ENCODE measurements around the gene SLC2A9. TPM values are rescaled to one million over a fixed set of nuclear protein-coding genes. Genes with fewer than 3 reads are reported as not detected.

SLC2A9 gene
- total RNA-seq, 1 donor from 2014 or later, result 6.2 TPM

GRCh38 chr4:9976781-9977180 is 44.5 kb downstream of the SLC2A9 start:
- DNase-seq (ENCODE audit: low spot score in 2 of 2), result no peak
- Histone ChIP-seq H3K27ac (no peak overlapping the region), H3K36me3 (no peaks in the 10 kb centered on the region), H3K9me3 (peaks cover 0 to 4% of the 10 kb centered on the region in 2 donors), H3K27me3 (no peaks in the 10 kb centered on the region), H3K4me1 (no peaks in the 10 kb centered on the region), H3K4me3 (no peak overlapping the region)
- intact Hi-C loops (cut with DNase I), result no loop called here
- TF ChIP-seq, protein P1, sequence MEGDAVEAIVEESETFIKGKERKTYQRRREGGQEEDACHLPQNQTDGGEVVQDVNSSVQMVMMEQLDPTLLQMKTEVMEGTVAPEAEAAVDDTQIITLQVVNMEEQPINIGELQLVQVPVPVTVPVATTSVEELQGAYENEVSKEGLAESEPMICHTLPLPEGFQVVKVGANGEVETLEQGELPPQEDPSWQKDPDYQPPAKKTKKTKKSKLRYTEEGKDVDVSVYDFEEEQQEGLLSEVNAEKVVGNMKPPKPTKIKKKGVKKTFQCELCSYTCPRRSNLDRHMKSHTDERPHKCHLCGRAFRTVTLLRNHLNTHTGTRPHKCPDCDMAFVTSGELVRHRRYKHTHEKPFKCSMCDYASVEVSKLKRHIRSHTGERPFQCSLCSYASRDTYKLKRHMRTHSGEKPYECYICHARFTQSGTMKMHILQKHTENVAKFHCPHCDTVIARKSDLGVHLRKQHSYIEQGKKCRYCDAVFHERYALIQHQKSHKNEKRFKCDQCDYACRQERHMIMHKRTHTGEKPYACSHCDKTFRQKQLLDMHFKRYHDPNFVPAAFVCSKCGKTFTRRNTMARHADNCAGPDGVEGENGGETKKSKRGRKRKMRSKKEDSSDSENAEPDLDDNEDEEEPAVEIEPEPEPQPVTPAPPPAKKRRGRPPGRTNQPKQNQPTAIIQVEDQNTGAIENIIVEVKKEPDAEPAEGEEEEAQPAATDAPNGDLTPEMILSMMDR (IDR thresholded peaks at IDR 0.05), result no peak

DNA sequence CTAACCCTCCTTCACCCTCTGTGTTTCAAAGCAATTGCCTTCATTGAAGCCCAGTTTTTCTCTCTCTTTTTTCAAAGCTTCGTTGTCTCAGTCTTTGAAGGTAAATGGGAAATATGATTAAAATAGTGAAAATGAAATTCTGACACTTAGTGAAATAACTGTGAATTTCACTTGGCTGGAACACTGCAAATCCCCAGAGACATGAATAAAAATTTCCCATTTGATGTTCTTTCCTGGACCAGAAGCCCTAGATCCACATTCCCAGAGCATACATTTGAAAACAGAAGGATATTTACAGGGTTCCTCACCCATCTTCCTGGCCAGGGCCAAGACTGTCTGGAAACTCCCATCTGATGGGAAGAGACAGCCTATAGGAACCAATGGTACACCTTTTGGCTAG is 45.0 kb downstream of the SLC2A9 start:
- Histone ChIP-seq H3K4me3 (no peak overlapping the region), H3K27ac (no peak overlapping the region), H3K27me3 (no peaks in the 10 kb centered on the region), H3K9me3 (peaks cover 0 to 4% of the 10 kb centered on the region in 2 donors), H3K4me1 (no peaks in the 10 kb centered on the region), H3K36me3 (no peaks in the 10 kb centered on the region)
- intact Hi-C loops (cut with DNase I), result no loop called here
- no peak for DNase-seq (ENCODE audit: low spot score in 2 of 2)
- TF ChIP-seq, protein P1 (IDR thresholded peaks at IDR 0.05), result no peak

DNA sequence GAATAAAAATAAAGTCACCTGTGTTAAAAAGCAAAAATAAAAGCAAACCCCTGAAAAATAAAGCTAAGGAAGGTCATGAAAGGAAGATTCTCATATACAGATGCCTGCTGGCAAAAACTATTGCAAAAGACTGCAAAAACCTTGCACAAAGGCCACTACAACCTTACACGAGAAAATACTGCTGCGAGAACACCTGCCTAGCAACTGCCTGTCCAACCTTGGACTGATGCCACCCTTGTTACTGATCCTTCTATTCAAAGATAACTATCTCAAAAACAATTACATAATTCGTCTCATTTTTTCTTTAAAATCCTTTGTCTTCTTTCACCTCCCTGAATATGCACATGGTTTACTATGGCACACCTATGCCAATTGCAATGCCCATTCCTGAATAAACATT is 49.6 kb downstream of the SLC2A9 start:
- TF ChIP-seq, protein P1 (IDR thresholded peaks at IDR 0.05), result no peak
- DNase-seq (ENCODE audit: low spot score in 2 of 2), result no peak
- no peak overlapping the region for H3K4me3 ChIP-seq
- peaks cover 0 to 4% of the 10 kb centered on the region in 2 donors for H3K9me3 ChIP-seq
- H3K4me1 ChIP-seq, result no peaks in the 10 kb centered on the region
- no peaks in the 10 kb centered on the region for H3K36me3 ChIP-seq
- no peak overlapping the region for H3K27ac ChIP-seq
- H3K27me3 ChIP-seq, result no peaks in the 10 kb centered on the region
- intact Hi-C loops (cut with DNase I), result no loop called here

- intact Hi-C loops (cut with DNase I), result no loop called here
- H3K4me1 ChIP-seq, result no peaks in the 10 kb centered on the region
- no peak overlapping the region for H3K4me3 ChIP-seq
- H3K36me3 ChIP-seq, result no peaks in the 10 kb centered on the region
- DNase-seq (ENCODE audit: low spot score in 2 of 2), result no peak
- H3K9me3 ChIP-seq, result peaks cover 0 to 4% of the 10 kb centered on the region in 2 donors
- no peaks in the 10 kb centered on the region for H3K27me3 ChIP-seq
- no peak overlapping the region for H3K27ac ChIP-seq
- TF ChIP-seq, protein P1 (IDR thresholded peaks at IDR 0.05), result no peak
Measured at GRCh38 chr4:9970399-9971011, 50.8 kb downstream of the SLC2A9 start.

- Histone ChIP-seq H3K4me3 (no peak overlapping the region), H3K27me3 (no peaks in the 10 kb centered on the region), H3K27ac (no peak overlapping the region), H3K36me3 (no peaks in the 10 kb centered on the region), H3K9me3 (peaks cover 0 to 2% of the 10 kb centered on the region in 2 donors), H3K4me1 (no peaks in the 10 kb centered on the region)
- TF ChIP-seq, protein P1 (IDR thresholded peaks at IDR 0.05), result no peak
- DNase-seq (ENCODE audit: low spot score in 2 of 2), result no peak
- intact Hi-C loops (cut with DNase I), result no loop called here
Measured at GRCh38 chr4:9969526-9970398, 51.5 kb downstream of the SLC2A9 start.
